ENCODE measurements around the gene NOX3. TPM values are rescaled to one million over a fixed set of nuclear protein-coding genes. Genes with fewer than 3 reads are reported as not detected.
"Not testable (repeated sequence)": the region's sequence is repeated elsewhere in the genome, so short reads cannot be mapped to it uniquely, and the experiment has no call there.

Gene NOX3
- total RNA-seq, 2 donors from 2014 or later: not detected

- Mint-ChIP-seq H3K27me3 (peaks cover 19% of the 10 kb centered on the region), H3K36me3 (ENCODE audit: low read depth) (no peaks in the 10 kb centered on the region), H3K9me3 (no peaks in the 10 kb centered on the region), H3K27ac (no peak overlapping the region), H3K4me1 (no peaks in the 10 kb centered on the region), H3K4me3 (no peak overlapping the region)
- no peak for ATAC-seq (replicated peaks)
These were observed 89.3 kb downstream of the NOX3 start for GRCh38 chr6:155366325-155366724.

- H3K27me3 Mint-ChIP-seq: peaks cover 11% of the 10 kb centered on the region
- H3K9me3 Mint-ChIP-seq: no peaks in the 10 kb centered on the region
- H3K4me3 Mint-ChIP-seq: no peak overlapping the region
- no peaks in the 10 kb centered on the region for H3K36me3 Mint-ChIP-seq (ENCODE audit: low read depth)
- no peaks in the 10 kb centered on the region for H3K4me1 Mint-ChIP-seq
- ATAC-seq (replicated peaks): no peak
- H3K27ac Mint-ChIP-seq: no peak overlapping the region
These were observed 90.7 kb downstream of the NOX3 start for GRCh38 chr6:155364844-155365437.

- not testable (repeated sequence) for H3K4me3 Mint-ChIP-seq; H3K4me1 Mint-ChIP-seq; H3K27me3 Mint-ChIP-seq; H3K36me3 Mint-ChIP-seq (ENCODE audit: low read depth); ATAC-seq (replicated peaks); H3K9me3 Mint-ChIP-seq; H3K27ac Mint-ChIP-seq
These were observed 91.6 kb downstream of the NOX3 start for GRCh38 chr6:155364021-155364420.

- H3K4me3 Mint-ChIP-seq; H3K4me1 Mint-ChIP-seq; H3K36me3 Mint-ChIP-seq (ENCODE audit: low read depth); ATAC-seq (replicated peaks); H3K9me3 Mint-ChIP-seq; H3K27ac Mint-ChIP-seq; H3K27me3 Mint-ChIP-seq: not testable (repeated sequence)
These were observed 92.5 kb downstream of the NOX3 start for GRCh38 chr6:155362968-155363632.

GRCh38 chr6:155354167-155354566, 101.5 kb downstream of the NOX3 start:
- H3K27me3 Mint-ChIP-seq: peaks cover 18% of the 10 kb centered on the region
- H3K36me3 Mint-ChIP-seq (ENCODE audit: low read depth): no peaks in the 10 kb centered on the region
- H3K9me3 Mint-ChIP-seq: peaks cover 5% of the 10 kb centered on the region
- H3K4me1 Mint-ChIP-seq: no peaks in the 10 kb centered on the region
- H3K27ac Mint-ChIP-seq: no peak overlapping the region
- no peak overlapping the region for H3K4me3 Mint-ChIP-seq
- no peak for ATAC-seq (replicated peaks)

GRCh38 chr6:155352811-155353210, 102.8 kb downstream of the NOX3 start:
- H3K36me3 Mint-ChIP-seq (ENCODE audit: low read depth): no peaks in the 10 kb centered on the region
- H3K9me3 Mint-ChIP-seq: peaks cover 5% of the 10 kb centered on the region
- ATAC-seq (replicated peaks): no peak
- H3K27ac Mint-ChIP-seq: no peak overlapping the region
- H3K4me1 Mint-ChIP-seq: no peaks in the 10 kb centered on the region
- H3K27me3 Mint-ChIP-seq: peaks cover 14% of the 10 kb centered on the region
- no peak overlapping the region for H3K4me3 Mint-ChIP-seq

GRCh38 chr6:155352130-155352420, 103.6 kb downstream of the NOX3 start:
- no peak for ATAC-seq (replicated peaks)
- Mint-ChIP-seq H3K4me3 (no peak overlapping the region), H3K36me3 (ENCODE audit: low read depth) (no peaks in the 10 kb centered on the region), H3K27me3 (peaks cover 14% of the 10 kb centered on the region), H3K4me1 (no peaks in the 10 kb centered on the region), H3K27ac (no peak overlapping the region), H3K9me3 (peaks cover 9% of the 10 kb centered on the region)

- Mint-ChIP-seq H3K4me3 (no peak overlapping the region), H3K9me3 (peaks cover 15% of the 10 kb centered on the region)
- no peak for ATAC-seq (replicated peaks)
These were observed 104.1 kb downstream of the NOX3 start for GRCh38 chr6:155351273-155352129.

GRCh38 chr6:155349956-155350355, 105.7 kb downstream of the NOX3 start:
- peaks cover 21% of the 10 kb centered on the region for H3K9me3 Mint-ChIP-seq
- ATAC-seq (replicated peaks): no peak

More at GRCh38 chr6:155351273-155352129, 104.1 kb downstream of the NOX3 start:
- Mint-ChIP-seq H3K27me3 (peaks cover 19% of the 10 kb centered on the region), H3K27ac (no peak overlapping the region), H3K36me3 (ENCODE audit: low read depth) (no peaks in the 10 kb centered on the region), H3K4me1 (no peaks in the 10 kb centered on the region)

GRCh38 chr6:155349129-155349528, 106.5 kb downstream of the NOX3 start:
- Mint-ChIP-seq H3K36me3 (ENCODE audit: low read depth) (no peaks in the 10 kb centered on the region), H3K27ac (no peak overlapping the region), H3K27me3 (peaks cover 18% of the 10 kb centered on the region), H3K4me3 (no peak overlapping the region), H3K4me1 (no peaks in the 10 kb centered on the region), H3K9me3 (peaks cover 16% of the 10 kb centered on the region)
- no peak for ATAC-seq (replicated peaks)

More at GRCh38 chr6:155349956-155350355, 105.7 kb downstream of the NOX3 start:
- Mint-ChIP-seq H3K36me3 (ENCODE audit: low read depth) (no peaks in the 10 kb centered on the region), H3K4me1 (no peaks in the 10 kb centered on the region), H3K27me3 (peaks cover 19% of the 10 kb centered on the region), H3K4me3 (no peak overlapping the region), H3K27ac (no peak overlapping the region)

- Mint-ChIP-seq H3K4me1 (no peaks in the 10 kb centered on the region), H3K9me3 (peaks cover 16% of the 10 kb centered on the region), H3K36me3 (ENCODE audit: low read depth) (no peaks in the 10 kb centered on the region), H3K4me3 (no peak overlapping the region), H3K27me3 (peaks cover 18% of the 10 kb centered on the region), H3K27ac (no peak overlapping the region)
- ATAC-seq (replicated peaks): peak; percentile 62
These were observed 107.8 kb downstream of the NOX3 start for GRCh38 chr6:155347800-155348199.

- Mint-ChIP-seq H3K27me3 (peaks cover 18% of the 10 kb centered on the region), H3K9me3 (peaks cover 16% of the 10 kb centered on the region), H3K36me3 (ENCODE audit: low read depth) (no peaks in the 10 kb centered on the region), H3K27ac (no peak overlapping the region), H3K4me3 (no peak overlapping the region), H3K4me1 (no peaks in the 10 kb centered on the region)
- ATAC-seq (replicated peaks): no peak
These were observed 108.7 kb downstream of the NOX3 start for GRCh38 chr6:155346957-155347356.
